Panc1 (cell line): ENCODE results near the gene CLCNKA.

Experiments
- SIN3A ChIP-seq: IDR thresholded peaks from 2 replicates; pipeline ENCODE4 v1.6.1; 2012; ENCODE audit warnings: low read depth, mild to moderate bottlenecking, low read length, moderate library complexity, borderline replicate concordance; ENCODE audit not compliant: insufficient read depth
- TF ChIP-seq, protein P1 (sequence below): fragments of 450-650 bp; IDR thresholded peaks from 2 replicates; pipeline ENCODE4 v1.5.1; 2017; ENCODE audit warnings: mild to moderate bottlenecking

DNA sequence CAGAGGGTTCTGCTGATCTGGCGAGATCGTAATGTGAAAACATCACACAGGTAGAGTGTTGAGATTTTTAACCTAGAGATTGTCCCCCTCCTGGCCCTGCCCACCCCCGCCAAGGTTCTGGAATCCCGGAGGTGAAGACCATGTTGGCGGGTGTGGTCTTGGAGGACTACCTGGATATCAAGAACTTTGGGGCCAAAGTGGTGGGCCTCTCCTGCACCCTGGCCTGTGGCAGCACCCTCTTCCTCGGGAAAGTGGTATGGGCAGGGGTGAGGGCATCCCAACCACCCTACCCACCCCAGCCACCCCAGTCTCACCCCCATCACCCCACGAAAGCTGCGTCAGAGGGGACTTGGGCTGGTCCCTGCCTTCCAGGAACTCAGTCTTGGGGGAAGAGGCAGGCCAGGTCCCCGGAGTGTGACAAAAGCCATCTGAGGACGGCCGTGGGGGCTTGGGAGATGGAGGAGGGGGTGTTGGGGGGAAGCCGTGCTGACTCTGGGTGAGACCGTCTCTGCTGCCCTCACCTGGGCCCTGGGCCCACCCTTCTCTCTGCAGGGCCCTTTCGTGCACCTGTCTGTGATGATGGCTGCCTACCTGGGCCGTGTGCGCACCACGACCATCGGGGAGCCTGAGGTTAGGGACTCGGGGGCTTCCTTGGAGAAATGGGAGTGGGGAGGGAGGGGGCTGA lies 26.1 kb downstream of the CLCNKA start:
- TF ChIP-seq, protein P1, sequence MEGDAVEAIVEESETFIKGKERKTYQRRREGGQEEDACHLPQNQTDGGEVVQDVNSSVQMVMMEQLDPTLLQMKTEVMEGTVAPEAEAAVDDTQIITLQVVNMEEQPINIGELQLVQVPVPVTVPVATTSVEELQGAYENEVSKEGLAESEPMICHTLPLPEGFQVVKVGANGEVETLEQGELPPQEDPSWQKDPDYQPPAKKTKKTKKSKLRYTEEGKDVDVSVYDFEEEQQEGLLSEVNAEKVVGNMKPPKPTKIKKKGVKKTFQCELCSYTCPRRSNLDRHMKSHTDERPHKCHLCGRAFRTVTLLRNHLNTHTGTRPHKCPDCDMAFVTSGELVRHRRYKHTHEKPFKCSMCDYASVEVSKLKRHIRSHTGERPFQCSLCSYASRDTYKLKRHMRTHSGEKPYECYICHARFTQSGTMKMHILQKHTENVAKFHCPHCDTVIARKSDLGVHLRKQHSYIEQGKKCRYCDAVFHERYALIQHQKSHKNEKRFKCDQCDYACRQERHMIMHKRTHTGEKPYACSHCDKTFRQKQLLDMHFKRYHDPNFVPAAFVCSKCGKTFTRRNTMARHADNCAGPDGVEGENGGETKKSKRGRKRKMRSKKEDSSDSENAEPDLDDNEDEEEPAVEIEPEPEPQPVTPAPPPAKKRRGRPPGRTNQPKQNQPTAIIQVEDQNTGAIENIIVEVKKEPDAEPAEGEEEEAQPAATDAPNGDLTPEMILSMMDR = no peak
- TF ChIP-seq SIN3A = no peak
